PFSK-1 (cell line): Measurements from ENCODE around the gene PLEKHG2.

Experiments
- POLR2AphosphoS5 ChIP-seq: IDR thresholded peaks from 2 replicates; pipeline ENCODE4 v1.6.1; 2012; ENCODE audit warnings: low read depth, mild to moderate bottlenecking, control low read depth, low read length, moderate library complexity
- TF ChIP-seq, protein P1 (sequence below), 2 experiments: IDR thresholded peaks; 2 replicates each; pipeline versions ENCODE4 v1.6.1 to v1.8.0; 2011 to 2012; ENCODE audit warnings: low read depth in 2 of 2, low read length in 2 of 2, control low read depth in 1 of 2, inconsistent platforms in 1 of 2, mild to moderate bottlenecking in 1 of 2, moderate library complexity in 1 of 2; ENCODE audit not compliant: insufficient read depth in 1 of 2

DNA sequence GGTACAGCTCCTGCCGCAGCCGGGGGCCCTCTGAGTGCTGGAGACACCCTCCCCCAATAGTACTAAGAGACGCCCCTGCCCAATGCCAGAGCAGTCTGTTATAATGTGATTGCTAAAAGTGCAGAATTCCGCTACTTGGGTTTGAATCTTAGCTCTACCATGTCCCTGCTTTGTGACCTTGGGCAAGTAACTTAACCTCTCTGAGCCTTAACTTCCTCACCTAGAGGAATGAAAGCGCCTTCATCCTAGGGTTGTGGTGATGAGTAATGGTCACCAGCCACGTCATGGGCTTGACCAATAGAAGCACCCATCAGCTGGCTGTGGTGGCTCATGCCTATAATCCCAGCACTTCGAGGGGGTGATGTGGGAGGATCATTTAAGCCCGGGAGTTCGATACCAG, 6.5 kb downstream of the PLEKHG2 start:
- TF ChIP-seq POLR2AphosphoS5 = no peak
- TF ChIP-seq, protein P1, sequence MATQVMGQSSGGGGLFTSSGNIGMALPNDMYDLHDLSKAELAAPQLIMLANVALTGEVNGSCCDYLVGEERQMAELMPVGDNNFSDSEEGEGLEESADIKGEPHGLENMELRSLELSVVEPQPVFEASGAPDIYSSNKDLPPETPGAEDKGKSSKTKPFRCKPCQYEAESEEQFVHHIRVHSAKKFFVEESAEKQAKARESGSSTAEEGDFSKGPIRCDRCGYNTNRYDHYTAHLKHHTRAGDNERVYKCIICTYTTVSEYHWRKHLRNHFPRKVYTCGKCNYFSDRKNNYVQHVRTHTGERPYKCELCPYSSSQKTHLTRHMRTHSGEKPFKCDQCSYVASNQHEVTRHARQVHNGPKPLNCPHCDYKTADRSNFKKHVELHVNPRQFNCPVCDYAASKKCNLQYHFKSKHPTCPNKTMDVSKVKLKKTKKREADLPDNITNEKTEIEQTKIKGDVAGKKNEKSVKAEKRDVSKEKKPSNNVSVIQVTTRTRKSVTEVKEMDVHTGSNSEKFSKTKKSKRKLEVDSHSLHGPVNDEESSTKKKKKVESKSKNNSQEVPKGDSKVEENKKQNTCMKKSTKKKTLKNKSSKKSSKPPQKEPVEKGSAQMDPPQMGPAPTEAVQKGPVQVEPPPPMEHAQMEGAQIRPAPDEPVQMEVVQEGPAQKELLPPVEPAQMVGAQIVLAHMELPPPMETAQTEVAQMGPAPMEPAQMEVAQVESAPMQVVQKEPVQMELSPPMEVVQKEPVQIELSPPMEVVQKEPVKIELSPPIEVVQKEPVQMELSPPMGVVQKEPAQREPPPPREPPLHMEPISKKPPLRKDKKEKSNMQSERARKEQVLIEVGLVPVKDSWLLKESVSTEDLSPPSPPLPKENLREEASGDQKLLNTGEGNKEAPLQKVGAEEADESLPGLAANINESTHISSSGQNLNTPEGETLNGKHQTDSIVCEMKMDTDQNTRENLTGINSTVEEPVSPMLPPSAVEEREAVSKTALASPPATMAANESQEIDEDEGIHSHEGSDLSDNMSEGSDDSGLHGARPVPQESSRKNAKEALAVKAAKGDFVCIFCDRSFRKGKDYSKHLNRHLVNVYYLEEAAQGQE (IDR thresholded peaks at IDR 0.05; ENCODE audit: insufficient read depth in 1 of 2, low read depth in 2 of 2, low read length in 2 of 2) = no peak
